GM19238 (cell line): ENCODE measurements around the gene OPRL1.
A peak's percentile ranks its signal among the peaks of the same experiment; 100 is the strongest.

ENCODE experiments used
- DNase-seq: peaks from one replicate; pipeline ENCODE4 v3.0.0; 2011; ENCODE audit warnings: low spot score; ENCODE audit not compliant: insufficient read length

The OPRL1 gene

DNA sequence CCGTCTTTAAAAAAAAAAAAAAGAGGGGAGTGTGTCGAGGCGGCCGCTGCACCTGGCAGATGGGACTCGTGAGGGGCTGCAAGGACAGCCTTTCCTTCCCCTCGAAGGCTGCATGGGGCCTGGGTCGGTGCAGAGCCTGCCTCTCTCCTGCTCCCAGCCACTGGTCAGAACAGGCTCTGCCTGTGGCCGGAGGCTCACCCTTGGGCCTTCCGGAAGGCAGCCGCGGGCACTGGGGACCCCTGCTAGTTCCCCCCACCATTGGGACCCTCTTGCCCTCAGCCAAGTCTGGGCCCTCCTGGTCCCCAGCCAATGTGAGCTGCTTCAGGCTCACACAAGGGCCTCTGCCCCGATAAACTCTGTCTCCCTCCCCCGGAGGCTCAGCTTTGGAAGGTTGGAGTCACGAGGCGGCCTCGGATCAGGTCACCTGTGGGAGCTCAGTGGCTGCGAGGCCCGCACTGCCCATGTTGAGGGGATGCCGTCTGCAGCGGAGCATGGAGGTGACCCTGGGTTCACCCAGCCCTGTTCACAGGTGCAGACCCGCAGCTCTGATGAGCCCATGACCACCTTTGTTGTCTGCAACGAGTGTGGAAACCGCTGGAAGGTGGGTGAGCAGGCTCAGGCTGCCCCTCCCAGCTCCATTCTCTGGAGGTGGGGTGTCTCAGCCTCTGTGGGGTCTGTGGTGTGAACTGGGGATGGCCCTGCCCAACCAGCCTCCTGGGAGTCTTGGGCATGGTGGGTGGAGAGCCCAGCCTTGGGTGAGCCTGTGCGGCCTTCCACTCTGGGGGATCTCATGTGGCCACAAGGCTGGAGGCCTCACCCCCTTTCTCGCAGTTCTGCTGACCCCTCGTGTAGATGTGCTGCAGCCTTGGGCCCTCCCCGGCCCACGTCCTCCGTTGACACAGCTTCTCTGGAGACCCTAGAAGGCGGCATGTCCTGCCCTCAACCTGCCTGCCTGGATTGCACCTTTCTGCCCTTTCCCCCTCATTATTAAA is 8.2 kb upstream of the OPRL1 start:
- DNase-seq, result no peak

DNA sequence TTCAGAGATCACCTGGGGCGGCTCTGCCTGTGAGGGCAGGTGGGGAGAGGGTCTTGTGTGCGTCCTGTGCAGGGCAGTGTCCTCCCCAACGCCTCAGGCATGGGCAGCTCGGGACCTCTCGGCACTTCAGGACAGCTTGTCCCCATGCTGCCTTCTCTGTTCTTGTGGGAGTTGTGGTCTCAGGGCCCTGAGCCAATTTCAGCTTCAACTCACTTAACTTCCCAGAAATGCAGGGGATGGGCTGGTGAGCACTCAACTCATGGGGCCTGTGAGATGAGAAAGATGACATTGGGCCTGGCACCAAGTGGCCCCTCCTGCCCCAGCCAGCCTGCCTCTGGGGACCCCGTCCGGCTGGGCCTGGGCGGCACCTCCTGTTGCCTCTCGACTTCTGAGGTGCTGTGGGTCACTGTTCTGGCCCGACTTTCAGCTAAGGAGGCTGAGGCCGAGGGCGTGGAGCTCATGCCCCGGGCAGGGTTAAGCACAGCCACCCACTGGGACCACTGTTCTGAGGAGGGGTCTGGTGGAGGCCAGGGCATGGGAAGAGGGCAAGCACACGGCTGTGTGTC is 7.3 kb upstream of the OPRL1 start:
- DNase-seq, result no peak

DNA sequence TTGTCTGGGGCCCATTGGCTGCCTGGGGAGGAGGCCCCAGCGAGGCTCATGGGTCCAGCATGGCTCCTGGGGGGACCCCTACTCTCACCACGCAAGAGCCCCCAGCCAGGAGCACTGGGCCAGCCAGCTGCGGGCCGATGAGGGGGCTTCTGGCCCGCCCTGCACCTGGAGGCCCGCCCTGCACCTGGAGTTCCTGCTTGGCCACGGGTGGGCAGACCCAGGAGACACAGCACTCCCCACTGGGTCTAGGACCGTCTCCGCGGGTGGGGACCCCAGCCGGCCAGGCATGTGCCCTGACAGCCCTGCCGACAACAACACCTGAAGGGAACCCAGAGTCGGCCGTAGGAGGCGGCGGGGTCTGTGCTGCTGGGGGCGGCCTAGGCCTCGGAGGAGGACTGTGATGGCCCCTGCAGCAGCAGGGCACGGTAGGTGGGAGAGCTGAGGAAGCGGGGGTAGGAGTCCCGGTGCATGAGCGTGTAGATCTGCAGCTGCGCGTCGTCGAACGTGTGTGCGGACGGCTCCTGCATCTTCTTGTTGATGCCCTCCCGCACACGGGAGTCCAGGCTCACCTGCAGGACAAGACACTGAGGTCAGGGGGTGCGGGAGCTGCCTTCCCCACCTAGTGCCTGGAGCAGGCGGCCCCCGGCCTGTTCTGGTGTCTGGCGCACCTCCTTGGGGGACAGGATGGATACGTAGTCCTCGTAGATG is 6.3 kb upstream of the OPRL1 start:
- no peak for DNase-seq

DNA sequence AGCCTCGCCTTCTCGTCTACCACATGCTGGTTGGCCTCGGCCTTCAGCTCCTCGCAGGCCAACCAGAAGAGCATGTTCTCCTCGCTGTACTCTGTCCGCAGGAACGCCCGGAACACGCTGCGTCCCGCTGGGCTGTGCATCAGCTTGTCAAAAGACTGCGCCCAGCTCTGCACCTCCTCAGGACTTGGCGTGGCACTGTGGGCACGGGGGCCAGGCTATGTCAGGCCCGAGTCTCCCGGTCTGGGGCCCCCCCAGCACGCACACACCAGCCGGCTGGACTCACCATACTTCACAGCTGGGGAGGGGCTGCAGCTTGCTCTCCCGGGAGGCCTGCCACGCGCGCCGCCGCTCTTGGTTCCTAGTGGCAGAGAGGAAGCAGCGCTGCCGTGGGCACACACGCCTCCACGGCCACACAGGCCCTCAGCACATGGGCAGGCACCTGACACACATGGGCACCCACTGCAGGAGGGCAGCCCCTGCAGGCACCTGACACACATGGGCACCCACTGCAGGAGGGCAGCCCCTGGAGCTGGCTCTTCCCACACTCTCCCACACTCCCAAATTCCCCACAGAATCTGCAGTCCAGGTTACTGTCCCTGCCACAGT is 5.6 kb upstream of the OPRL1 start:
- DNase-seq, result no peak

DNA sequence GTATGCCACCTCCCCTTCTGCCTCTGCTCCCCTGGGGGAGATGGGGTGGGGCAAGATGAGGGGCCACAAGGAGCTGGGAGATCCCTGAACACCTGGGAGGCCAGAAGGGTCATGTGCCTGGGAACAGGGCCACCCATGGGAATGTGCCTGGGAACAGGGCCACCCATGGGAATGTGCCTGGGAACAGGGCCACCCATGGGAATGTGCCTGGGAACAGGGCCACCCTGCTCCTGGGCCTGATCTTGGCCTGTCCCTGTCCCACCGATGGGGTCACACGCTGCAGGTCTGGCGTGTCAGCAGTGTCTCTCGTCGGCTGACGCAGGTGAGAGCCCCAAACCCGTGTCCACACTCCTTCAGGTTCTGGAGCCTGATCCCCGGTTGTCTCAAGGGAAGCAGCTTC is 4.9 kb upstream of the OPRL1 start:
- no peak for DNase-seq

DNA sequence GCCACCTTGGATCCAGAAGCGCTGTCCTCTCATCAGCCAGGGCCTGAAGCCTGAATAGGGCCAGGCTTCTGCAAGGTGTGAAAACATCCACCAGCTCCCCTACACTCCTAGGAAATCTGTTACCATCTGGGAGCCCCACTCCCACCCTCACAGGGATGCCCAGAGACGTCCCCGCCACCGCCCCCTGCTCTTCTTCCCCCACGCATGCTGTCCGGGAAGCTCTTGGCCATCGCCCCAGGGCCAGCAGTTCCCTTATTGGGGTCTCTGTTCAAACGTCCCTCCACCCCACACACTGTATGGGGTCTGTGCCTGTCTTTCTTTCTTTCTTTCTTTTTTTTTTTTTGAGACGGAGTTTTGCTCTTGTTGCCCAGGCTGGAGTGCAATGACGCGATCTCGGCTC is 4.3 kb upstream of the OPRL1 start:
- no peak for DNase-seq

DNA sequence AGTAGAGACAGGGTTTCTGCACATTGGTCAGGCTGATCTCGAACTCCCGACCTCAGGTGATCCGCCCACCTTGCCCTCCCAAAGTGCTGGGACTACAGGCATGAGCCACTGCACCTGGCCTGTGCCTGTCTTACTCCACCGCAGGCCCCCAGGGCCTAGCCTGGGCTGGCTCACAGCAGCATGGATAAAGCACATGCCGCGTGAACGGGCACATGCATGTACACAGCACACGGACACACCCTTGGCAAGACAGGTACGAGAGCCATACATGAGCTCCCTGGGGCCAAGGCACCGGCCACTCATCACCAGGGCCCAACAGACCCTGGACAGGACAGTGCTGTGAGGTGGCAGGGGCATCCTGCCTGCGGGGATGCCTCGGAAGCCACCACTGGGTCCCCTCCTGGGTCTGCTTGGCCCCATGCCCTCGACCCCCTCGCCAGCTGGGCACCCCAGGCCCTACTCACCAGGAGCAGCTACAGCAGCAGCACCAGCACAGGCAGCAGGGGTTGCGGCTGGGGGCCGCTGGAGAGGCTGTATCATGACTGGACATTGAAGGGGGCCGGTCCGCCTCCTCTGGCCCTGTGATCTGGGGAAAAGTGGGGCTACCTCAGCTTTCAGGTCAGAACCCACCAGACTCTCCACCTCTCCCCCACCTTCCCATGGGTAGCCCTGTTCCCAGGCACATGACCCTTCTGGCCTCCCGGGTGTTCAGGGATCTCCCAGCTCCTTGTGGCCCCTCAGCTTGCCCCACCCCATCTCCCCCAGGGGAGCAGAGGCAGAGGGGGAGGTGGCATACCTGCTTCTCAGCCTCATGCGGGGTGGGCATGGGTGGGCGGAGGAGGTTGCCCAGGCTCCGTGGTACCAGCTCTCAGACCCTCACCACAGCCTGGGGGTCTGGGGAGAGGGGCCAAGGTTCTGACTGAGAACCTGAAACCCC is 3.6 kb upstream of the OPRL1 start:
- DNase-seq, result no peak

DNA sequence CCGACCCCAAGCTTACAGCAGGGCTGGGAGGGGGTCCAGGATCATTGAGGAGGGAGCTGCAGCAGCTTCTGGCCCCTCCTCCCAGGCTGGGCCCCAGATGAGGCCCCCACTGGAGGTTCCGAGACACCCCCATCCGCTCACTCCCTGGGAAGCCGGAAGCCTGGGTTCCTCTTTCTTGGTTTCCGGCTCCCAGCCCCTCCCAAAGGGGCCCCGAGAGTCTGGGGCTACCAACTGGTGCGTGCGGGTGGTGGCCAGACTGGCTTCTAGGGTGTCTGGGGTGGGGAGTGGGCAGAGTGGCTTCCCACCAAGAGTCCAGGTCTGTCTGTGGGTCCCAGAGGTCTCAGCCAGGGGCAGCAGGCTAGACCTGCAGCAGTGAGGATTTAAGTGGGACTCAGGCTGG is 2.8 kb upstream of the OPRL1 start:
- no peak for DNase-seq

DNA sequence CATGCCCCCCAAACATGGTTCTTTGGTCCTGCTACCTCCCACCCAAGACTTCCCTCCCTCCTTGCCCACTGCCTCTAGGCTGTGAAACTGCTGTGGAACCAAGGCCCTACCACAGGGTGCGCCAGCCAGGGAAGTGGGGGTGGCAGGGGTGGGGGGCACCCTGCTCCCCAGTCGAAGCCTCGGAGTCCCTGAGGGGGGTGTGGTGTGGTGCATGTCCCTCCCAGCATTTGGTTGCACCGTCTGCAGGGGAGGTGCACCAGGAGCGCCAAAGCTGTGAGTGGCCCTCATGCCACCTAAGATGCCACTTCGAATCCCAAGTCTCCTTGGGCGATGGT is 2.4 kb upstream of the OPRL1 start:
- DNase-seq, result no peak

DNA sequence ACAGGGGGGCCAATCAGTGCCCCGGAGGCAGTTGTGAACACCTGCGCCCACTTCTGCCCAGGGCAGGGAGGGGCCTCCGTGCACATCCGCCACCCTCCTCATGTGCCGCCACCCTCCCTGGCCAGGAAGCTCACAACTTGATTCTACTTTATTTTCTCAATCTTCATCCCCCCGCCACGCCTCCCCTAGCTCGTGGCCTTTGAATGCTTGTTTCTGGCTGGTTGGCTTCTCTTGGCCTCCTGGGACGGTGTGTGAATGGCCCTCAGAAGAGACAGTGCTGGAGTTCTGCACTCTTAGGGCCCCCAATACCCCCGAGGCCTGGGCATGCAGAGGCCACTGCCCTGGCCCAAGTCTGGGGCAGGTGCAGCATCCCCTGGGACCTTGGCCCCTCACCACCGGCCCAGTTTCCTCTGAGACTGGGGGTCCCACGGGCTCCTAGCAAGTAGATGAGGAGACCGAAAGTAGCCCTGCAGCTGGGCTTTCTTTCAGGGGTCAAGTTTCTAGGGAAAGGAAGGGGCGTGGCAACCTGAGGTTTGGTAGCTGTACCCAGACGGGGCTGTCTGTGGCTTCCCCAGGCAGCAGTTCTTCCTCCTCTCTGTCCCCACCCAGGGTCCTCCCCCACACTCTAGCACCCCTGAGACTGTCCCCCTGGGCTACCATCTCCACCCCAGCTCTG is 1.9 kb upstream of the OPRL1 start:
- no peak for DNase-seq

DNA sequence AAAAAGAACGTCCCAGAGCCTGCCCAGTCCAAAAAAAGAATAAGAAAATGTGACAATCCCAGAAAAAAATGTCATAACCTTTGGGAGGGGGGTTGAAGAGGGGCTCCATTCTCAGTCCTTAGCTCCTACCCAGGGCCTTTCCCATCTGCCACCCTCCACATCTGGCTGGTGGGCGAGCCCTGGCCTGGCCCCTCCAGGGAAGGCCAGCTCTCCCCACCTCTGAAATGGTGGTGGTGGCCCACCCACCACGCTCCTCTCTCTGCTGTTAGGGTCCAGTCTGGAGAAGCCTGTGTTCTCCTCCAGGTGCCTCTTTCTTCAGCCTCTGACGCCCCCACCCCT is 979 bp upstream of the OPRL1 start:
- DNase-seq, result no peak

DNA sequence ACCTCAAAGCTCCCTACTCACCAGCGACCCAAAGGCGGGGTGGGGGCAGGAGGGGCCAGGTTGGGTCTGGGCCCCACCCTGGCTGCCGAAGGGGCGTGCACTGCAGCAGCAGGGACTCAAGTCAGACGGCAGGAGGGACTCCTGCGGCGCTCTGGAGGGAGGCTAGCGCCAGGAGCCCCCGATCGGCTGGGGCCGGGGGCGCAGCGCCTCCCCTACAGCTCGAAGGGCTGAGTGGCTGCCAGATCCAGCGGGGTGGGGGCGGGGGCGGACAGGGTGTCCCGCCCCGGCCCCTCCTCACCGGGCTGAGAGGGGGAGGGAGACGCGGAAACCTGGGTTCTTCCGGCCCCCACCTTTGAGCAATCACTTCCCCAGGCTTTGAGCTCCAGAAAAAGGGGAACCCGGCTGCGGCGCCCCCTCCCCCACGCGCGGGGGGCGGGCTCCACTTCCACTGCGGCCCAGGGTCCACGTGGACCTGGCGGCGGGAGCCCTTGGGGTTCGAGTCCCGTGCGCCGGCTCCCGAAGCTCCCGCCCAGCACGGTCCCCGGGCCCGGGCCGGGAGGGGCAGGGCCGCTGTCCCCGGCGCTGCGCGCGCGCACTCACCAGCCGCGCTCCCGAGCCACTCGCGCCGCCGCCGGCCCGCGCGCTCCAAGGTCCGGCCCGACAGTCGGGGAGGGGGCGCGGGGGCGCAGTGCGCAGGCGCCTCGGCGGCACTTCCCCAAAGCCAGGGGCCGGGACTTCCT is 439 bp upstream of the OPRL1 start, which contains the start of gene RGS19:
Gene RGS19, minus strand, starts transcription at position 246 of the 740 bp plus-strand sequence. CDS start 2,632 bp downstream, outside the sequence.
- peak; percentile 87 for DNase-seq

DNA sequence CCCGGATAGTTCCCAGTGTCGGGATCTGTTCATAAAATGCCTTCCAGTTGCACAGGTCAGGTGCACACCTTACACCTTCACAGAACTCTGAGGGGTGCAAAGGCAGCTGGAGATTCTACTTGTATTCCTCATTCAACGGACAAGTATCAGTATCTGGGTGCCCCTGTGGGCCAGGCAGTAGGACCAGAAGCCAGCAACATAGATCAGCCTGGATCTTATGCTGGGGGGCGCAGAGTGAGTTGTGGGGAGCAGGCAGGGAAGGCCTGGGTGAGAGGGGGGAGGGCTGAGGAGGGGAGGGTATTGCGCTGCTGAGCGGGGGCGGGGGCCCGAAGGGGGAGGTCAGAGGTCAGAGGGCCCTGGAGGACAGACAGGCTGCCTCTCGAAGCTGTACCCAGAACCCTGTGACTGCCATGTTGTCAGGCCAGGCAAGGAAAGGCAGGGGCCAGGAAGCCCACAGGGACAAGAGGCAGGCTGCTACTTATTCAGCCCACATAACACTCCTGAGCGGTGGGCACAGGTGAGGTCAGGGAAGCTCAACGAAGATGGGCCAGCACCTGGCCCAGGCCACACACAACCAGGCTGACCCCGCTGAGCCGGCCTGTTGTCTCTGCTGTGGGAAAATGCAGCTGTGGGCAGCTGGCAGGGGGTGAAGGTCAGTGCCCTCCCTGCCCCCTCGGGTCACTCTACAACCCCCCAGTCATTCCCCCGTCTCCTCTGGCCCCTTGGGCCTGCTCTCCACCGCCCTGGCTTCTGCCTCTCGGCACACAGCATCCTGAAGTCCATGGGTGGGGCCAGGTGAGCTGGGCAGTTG is 1.1 kb downstream of the OPRL1 start:
- no peak for DNase-seq

DNA sequence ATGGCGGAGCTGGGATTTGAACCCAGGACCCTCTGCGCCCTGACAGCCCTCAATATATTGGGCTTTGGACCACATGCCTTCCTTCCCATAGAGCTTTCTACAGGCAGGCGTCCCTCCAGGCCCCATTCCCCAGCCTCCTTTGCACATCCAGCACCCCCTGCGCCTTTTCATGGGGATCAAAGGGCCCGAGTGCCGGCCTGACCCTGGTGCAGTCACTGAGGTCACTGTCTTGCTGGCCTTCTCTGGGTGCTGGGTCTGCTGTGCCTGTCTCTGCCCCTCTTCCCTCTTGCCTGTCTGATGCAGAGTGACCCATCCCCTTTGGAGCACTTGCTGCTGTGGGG is 1.7 kb downstream of the OPRL1 start:
- no peak for DNase-seq

DNA sequence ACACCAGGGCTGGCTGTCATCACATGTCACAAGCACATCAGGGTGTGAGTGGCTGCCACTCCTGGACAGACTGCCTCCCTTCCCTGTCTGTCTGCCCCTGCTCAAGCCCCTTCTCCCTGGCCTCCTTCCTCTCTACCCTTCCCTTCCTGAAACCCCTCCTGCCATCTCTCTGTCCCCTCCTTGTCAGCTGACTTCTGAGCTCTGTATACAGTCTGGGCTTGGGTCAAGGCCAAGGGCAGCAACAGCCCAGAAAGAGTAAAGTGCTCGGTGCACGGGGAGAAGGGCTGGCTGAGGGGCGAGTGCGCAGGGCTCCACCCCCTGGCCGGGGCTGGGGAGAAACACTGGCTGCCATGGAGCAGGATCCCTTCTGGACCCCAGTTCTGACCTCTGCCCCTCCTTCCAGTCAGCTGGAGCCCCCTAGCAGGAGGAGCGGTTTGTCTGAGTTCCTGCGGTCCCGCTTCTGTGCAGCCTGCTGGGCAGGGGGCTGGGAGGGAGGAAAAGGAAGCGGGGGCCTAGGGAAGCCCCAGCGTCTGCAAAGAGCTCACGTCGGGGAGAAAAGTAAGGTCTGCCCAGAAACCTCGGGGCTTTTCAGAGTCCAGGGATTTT is 2.3 kb downstream of the OPRL1 start:
- DNase-seq, result no peak

DNA sequence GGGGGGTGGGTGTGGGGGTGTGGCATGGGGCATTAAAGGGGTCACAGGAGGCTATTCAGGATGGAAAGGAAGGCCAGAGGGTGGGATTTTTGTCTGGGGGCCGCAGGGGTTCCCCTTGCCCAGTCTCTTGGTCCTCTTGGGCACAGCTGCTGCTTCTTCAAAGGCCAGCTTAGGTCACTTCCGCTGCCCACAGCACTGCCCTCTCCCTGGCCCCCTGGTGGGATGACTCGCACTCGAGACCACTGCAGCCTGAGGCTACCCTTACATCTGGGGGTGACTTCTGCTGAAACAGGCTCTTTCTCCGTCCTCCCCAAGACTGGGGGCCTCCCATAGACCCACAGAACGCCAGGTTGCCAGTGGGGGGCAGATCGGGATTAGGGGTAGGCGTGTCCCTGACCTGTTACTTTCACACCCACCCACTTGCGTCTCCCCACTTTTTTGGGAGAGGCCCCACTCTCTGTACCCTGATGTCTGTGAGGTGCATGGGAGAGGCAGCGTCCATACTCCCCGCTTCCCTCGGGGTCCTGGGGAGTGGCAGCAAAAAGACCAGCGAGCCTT is 3.0 kb downstream of the OPRL1 start:
- no peak for DNase-seq

DNA sequence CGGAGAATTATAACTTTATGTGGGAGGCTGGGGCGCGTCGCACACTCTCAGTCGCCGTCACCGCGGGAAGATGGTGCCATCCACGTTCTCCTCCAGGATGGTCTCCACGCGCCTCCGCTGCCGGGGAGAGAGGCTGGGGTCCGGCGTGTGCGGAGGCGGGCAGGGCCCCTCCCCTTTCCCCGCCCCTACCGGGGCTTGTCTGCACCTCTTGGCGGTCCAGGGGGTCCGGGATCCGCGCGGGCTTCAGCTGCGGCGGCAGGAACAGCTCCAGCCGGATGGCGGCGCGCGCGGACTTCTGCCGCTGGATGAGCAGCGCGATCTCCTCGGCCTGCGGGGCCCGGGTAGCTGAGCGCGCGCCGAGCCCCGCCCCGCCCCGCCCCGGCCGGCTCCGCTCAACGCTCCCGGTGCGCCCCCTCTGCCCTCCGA is 3.5 kb downstream of the OPRL1 start:
- DNase-seq, result peak; percentile 64
